HEK293 (cell line): Measurements from ENCODE around the gene FKBP10.

Source experiments
- ELK4 ChIP-seq: IDR thresholded peaks from 2 replicates; pipeline ENCODE4 v1.6.1; 2011; ENCODE audit warnings: mild to moderate bottlenecking, low read depth, low read length, borderline replicate concordance
- IKZF3 ChIP-seq: fragments of 450-650 bp; IDR thresholded peaks from 2 replicates; pipeline ENCODE4 v1.5.0; 2018; ENCODE audit warnings: missing biosample characterization, mild to moderate bottlenecking, missing genetic modification characterization, moderate library complexity
- KLF8 ChIP-seq: fragments of 450-650 bp; formaldehyde crosslinking; IDR thresholded peaks from 2 replicates; pipeline ENCODE4 v1.5.1; 2016; ENCODE audit warnings: missing biosample characterization, missing genetic modification characterization
- MYNN ChIP-seq: fragments of 450-650 bp; formaldehyde crosslinking; IDR thresholded peaks from 2 replicates; pipeline ENCODE4 v1.5.1; 2016; ENCODE audit warnings: missing biosample characterization, missing genetic modification characterization, borderline replicate concordance
- MZF1 ChIP-seq: fragments of 450-650 bp; formaldehyde crosslinking; IDR thresholded peaks from 2 replicates; pipeline ENCODE4 v1.5.1; 2017; ENCODE audit warnings: missing biosample characterization, missing genetic modification characterization, borderline replicate concordance
- REPIN1 ChIP-seq: fragments of 450-650 bp; formaldehyde crosslinking; IDR thresholded peaks from 2 replicates; pipeline ENCODE4 v1.5.1; 2017; ENCODE audit warnings: missing biosample characterization, missing genetic modification characterization, low read depth
- SP2 ChIP-seq: fragments of 450-650 bp; formaldehyde crosslinking; IDR thresholded peaks from 2 replicates; pipeline ENCODE4 v1.5.1; 2016; ENCODE audit warnings: missing biosample characterization, missing genetic modification characterization
- TRIM28 ChIP-seq: IDR thresholded peaks from 2 replicates; pipeline ENCODE4 v1.6.1; 2011; ENCODE audit warnings: low read length, control low read depth, borderline replicate concordance
- ZBTB6 ChIP-seq: fragments of 450-650 bp; formaldehyde crosslinking; IDR thresholded peaks from 2 replicates; pipeline ENCODE4 v1.5.1; 2017; ENCODE audit warnings: missing biosample characterization, missing genetic modification characterization
- ZNF114 ChIP-seq: fragments of 450-650 bp; formaldehyde crosslinking; IDR thresholded peaks from 2 replicates; pipeline ENCODE4 v1.5.0; 2017; ENCODE audit warnings: missing biosample characterization, missing genetic modification characterization
- ZNF132 ChIP-seq: fragments of 450-650 bp; formaldehyde crosslinking; IDR thresholded peaks from 2 replicates; pipeline ENCODE4 v1.5.1; 2017; ENCODE audit warnings: missing biosample characterization, missing genetic modification characterization, borderline replicate concordance
- ZNF133 ChIP-seq: fragments of 450-650 bp; formaldehyde crosslinking; IDR thresholded peaks from 2 replicates; pipeline ENCODE4 v1.5.1; 2016; ENCODE audit warnings: missing biosample characterization, missing genetic modification characterization
- ZNF175 ChIP-seq: fragments of 450-650 bp; formaldehyde crosslinking; IDR thresholded peaks from 2 replicates; pipeline ENCODE4 v1.5.1; 2016; ENCODE audit warnings: missing biosample characterization, missing genetic modification characterization
- ZNF221 ChIP-seq: fragments of 450-650 bp; formaldehyde crosslinking; IDR thresholded peaks from 2 replicates; pipeline ENCODE4 v1.5.1; 2017; ENCODE audit warnings: missing biosample characterization, missing genetic modification characterization, borderline replicate concordance
- ZNF24 ChIP-seq: fragments of 450-650 bp; formaldehyde crosslinking; IDR thresholded peaks from 2 replicates; pipeline ENCODE4 v1.5.1; 2016; ENCODE audit warnings: missing biosample characterization, missing genetic modification characterization
- ZNF274 ChIP-seq, 2 experiments: fragments of 200-500 bp in 1 of 2; fragments of 450-650 bp in 1 of 2; sonication (Bioruptor generic) in 1 of 2; formaldehyde crosslinking in 1 of 2; IDR thresholded peaks; 2 replicates each; pipeline versions ENCODE4 v1.5.1 to v1.6.1; 2014 to 2016; ENCODE audit warnings: borderline replicate concordance in 1 of 2, inconsistent platforms in 1 of 2, low read length in 1 of 2, missing biosample characterization in 1 of 2, missing genetic modification characterization in 1 of 2
- ZNF335 ChIP-seq: fragments of 450-650 bp; formaldehyde crosslinking; conservative IDR thresholded peaks from 2 replicates; pipeline ENCODE4 v1.5.1; 2016; ENCODE audit warnings: missing biosample characterization, missing genetic modification characterization
- ZNF354C ChIP-seq: fragments of 450-650 bp; formaldehyde crosslinking; IDR thresholded peaks from 2 replicates; pipeline ENCODE4 v1.5.1; 2016; ENCODE audit warnings: missing biosample characterization, missing genetic modification characterization, low read depth, borderline replicate concordance
- ZNF510 ChIP-seq: fragments of 450-650 bp; formaldehyde crosslinking; IDR thresholded peaks from 2 replicates; pipeline ENCODE4 v1.5.1; 2018; ENCODE audit warnings: mild to moderate bottlenecking, missing genetic modification characterization, missing biosample characterization; ENCODE audit not compliant: insufficient replicate concordance
- ZNF571 ChIP-seq: fragments of 450-650 bp; formaldehyde crosslinking; IDR thresholded peaks from 2 replicates; pipeline ENCODE4 v1.5.0; 2017; ENCODE audit warnings: missing biosample characterization, missing genetic modification characterization
- ZNF629 ChIP-seq: fragments of 450-650 bp; formaldehyde crosslinking; IDR thresholded peaks from 2 replicates; pipeline ENCODE4 v1.5.1; 2017; ENCODE audit warnings: missing biosample characterization, missing genetic modification characterization
- ZNF664 ChIP-seq: fragments of 450-650 bp; formaldehyde crosslinking; IDR thresholded peaks from 2 replicates; pipeline ENCODE4 v1.5.1; 2016; ENCODE audit warnings: missing biosample characterization, missing genetic modification characterization
- ZNF670 ChIP-seq: fragments of 450-650 bp; formaldehyde crosslinking; IDR thresholded peaks from 2 replicates; pipeline ENCODE4 v1.5.1; 2016; ENCODE audit warnings: missing biosample characterization, missing genetic modification characterization, low read depth
- TF ChIP-seq, protein P1 (sequence below): fragments of 450-650 bp; formaldehyde crosslinking; IDR thresholded peaks from 2 replicates; pipeline ENCODE4 v1.5.1; 2017; ENCODE audit warnings: missing biosample characterization, missing genetic modification characterization
- TF ChIP-seq, protein P2 (sequence below): fragments of 450-650 bp; formaldehyde crosslinking; IDR thresholded peaks from 2 replicates; pipeline ENCODE4 v1.5.1; 2016; ENCODE audit warnings: missing biosample characterization, missing genetic modification characterization, low read depth
- TF ChIP-seq, protein P3 (sequence below): fragments of 450-650 bp; formaldehyde crosslinking; IDR thresholded peaks from 2 replicates; pipeline ENCODE4 v1.5.1; 2017; ENCODE audit warnings: missing biosample characterization, mild to moderate bottlenecking, missing genetic modification characterization, moderate library complexity
- TF ChIP-seq, protein P4 (sequence below): fragments of 450-650 bp; formaldehyde crosslinking; IDR thresholded peaks from 2 replicates; pipeline ENCODE4 v1.5.1; 2016; ENCODE audit warnings: missing biosample characterization, missing genetic modification characterization
- TF ChIP-seq, protein P5 (sequence below): fragments of 450-650 bp; IDR thresholded peaks from 2 replicates; pipeline ENCODE4 v1.5.1; 2018; ENCODE audit warnings: missing biosample characterization, missing genetic modification characterization

FKBP10 gene

DNA sequence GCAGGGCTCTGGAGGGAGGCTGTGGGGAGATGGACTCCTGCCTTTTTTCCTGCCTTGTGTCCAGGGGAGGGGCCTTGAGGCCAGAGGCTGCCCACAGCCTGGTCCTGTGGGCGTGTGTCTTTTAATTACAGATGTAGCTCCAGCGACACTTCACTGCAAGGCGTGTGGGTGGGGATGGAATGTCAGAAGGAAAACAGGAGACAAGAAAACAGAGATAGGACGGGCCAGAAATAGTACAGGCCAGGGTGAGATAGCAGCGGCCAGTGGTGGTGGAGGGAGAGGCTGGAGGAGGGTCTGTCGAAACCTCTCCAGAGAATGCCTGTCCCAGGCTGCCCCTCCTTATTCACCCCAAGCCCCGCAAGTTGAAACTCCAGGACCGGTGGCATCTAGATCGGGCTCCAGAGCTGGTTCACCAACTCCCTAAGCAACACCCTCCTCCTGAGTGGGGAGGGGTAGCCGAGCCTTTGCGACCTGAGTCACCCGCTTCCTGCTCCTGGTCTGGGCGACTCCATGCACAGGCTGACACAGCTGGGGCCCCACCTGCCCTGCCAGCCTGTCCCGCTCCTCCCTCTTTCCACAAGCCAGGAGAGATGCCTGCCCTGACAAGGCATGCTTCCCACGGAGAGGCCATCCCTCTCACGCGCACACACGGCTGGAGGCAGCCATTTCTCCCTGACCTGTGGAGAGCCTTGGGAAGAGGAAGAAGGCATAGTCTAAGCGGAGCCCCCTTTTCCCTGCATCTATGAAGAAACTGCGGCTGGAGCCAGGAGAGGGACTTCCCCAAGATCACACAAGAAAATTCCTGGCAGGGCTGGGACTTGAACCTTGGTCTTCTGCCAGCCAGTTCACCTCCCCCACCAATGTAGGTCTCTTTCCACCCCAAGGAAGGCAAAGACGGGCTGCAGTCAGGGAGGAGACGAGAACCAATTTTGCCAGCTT, 19.7 kb upstream of the FKBP10 start (continued):
- TF ChIP-seq ZNF133 (tag by site-specific recombination) (no peak), SP2 (peak; percentile 69), ZNF571 (tag by site-specific recombination) (no peak), ZNF510 (no peak), ZNF175 (tag by site-specific recombination) (no peak), ZNF670 (no peak), ELK4 (no peak), ZNF24 (tag by site-specific recombination) (peak; percentile 26; the same call in 1 of the 2 replicates), KLF8 (tag by site-specific recombination) (peak; percentile 18; the same call in 1 of the 2 replicates), ZNF221 (tag by site-specific recombination) (no peak), MYNN (tag by site-specific recombination) (no peak), ZNF354C (tag by site-specific recombination) (no peak), ZNF114 (no peak), ZNF132 (tag by site-specific recombination) (no peak), ZBTB6 (tag by site-specific recombination) (no peak), ZNF274 (IDR thresholded peaks at IDR 0.05; ENCODE audit: low read length) (no peak), ZNF274 (tag by site-specific recombination; IDR thresholded peaks at IDR 0.05; ENCODE audit: borderline replicate concordance) (no peak), ZNF664 (tag by site-specific recombination) (no peak), TRIM28 (peak; percentile 4; the same call in 1 of the 2 replicates), REPIN1 (tag by site-specific recombination) (no peak), ZNF335 (tag by site-specific recombination) (peak; percentile 66), ZNF629 (tag by site-specific recombination) (no peak; the same call in 1 of the 2 replicates), IKZF3 (tag by site-specific recombination) (peak; percentile 62), MZF1 (tag by site-specific recombination) (no peak)
- TF ChIP-seq, protein P1, sequence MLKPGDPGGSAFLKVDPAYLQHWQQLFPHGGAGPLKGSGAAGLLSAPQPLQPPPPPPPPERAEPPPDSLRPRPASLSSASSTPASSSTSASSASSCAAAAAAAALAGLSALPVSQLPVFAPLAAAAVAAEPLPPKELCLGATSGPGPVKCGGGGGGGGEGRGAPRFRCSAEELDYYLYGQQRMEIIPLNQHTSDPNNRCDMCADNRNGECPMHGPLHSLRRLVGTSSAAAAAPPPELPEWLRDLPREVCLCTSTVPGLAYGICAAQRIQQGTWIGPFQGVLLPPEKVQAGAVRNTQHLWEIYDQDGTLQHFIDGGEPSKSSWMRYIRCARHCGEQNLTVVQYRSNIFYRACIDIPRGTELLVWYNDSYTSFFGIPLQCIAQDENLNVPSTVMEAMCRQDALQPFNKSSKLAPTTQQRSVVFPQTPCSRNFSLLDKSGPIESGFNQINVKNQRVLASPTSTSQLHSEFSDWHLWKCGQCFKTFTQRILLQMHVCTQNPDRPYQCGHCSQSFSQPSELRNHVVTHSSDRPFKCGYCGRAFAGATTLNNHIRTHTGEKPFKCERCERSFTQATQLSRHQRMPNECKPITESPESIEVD (tag by site-specific recombination): no peak
- TF ChIP-seq, protein P2, sequence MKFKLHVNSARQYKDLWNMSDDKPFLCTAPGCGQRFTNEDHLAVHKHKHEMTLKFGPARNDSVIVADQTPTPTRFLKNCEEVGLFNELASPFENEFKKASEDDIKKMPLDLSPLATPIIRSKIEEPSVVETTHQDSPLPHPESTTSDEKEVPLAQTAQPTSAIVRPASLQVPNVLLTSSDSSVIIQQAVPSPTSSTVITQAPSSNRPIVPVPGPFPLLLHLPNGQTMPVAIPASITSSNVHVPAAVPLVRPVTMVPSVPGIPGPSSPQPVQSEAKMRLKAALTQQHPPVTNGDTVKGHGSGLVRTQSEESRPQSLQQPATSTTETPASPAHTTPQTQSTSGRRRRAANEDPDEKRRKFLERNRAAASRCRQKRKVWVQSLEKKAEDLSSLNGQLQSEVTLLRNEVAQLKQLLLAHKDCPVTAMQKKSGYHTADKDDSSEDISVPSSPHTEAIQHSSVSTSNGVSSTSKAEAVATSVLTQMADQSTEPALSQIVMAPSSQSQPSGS (tag by site-specific recombination): no peak
- TF ChIP-seq, protein P3, sequence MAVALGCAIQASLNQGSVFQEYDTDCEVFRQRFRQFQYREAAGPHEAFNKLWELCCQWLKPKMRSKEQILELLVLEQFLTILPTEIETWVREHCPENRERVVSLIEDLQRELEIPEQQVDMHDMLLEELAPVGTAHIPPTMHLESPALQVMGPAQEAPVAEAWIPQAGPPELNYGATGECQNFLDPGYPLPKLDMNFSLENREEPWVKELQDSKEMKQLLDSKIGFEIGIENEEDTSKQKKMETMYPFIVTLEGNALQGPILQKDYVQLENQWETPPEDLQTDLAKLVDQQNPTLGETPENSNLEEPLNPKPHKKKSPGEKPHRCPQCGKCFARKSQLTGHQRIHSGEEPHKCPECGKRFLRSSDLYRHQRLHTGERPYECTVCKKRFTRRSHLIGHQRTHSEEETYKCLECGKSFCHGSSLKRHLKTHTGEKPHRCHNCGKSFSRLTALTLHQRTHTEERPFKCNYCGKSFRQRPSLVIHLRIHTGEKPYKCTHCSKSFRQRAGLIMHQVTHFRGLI: peak; percentile 42; the same call in 1 of the 2 replicates
- TF ChIP-seq, protein P4, sequence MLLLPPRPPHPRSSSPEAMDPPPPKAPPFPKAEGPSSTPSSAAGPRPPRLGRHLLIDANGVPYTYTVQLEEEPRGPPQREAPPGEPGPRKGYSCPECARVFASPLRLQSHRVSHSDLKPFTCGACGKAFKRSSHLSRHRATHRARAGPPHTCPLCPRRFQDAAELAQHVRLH (tag by site-specific recombination): no peak
- TF ChIP-seq, protein P5, sequence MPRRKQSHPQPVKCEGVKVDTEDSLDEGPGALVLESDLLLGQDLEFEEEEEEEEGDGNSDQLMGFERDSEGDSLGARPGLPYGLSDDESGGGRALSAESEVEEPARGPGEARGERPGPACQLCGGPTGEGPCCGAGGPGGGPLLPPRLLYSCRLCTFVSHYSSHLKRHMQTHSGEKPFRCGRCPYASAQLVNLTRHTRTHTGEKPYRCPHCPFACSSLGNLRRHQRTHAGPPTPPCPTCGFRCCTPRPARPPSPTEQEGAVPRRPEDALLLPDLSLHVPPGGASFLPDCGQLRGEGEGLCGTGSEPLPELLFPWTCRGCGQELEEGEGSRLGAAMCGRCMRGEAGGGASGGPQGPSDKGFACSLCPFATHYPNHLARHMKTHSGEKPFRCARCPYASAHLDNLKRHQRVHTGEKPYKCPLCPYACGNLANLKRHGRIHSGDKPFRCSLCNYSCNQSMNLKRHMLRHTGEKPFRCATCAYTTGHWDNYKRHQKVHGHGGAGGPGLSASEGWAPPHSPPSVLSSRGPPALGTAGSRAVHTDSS (tag by site-specific recombination): no peak
